ENCODE data around the gene CLTB. TPM values are rescaled to one million over a fixed set of nuclear protein-coding genes. Genes with fewer than 3 reads are reported as not detected.

CLTB gene
- total RNA-seq, 4 donors from 2014 or later = 183 to 233 (median 197) TPM

GRCh38 chr5:176371621-176372539, 44.5 kb downstream of the CLTB start:
- H3K4me1 ChIP-seq = peaks cover 0 to 28% (median 0%) of the 10 kb centered on the region in 4 donors
- peaks cover 0 to 54% (median 0%) of the 10 kb centered on the region in 3 donors for H3K36me3 ChIP-seq
- no peak for DNase-seq (ENCODE audit: low spot score in 2 of 2)
- peak overlapping the region in 2 of 4 donors; percentile 24 to 41 for H3K27ac ChIP-seq
- TF ChIP-seq POLR2A (IDR thresholded peaks at IDR 0.05) = no peak
- TF ChIP-seq, protein P1, sequence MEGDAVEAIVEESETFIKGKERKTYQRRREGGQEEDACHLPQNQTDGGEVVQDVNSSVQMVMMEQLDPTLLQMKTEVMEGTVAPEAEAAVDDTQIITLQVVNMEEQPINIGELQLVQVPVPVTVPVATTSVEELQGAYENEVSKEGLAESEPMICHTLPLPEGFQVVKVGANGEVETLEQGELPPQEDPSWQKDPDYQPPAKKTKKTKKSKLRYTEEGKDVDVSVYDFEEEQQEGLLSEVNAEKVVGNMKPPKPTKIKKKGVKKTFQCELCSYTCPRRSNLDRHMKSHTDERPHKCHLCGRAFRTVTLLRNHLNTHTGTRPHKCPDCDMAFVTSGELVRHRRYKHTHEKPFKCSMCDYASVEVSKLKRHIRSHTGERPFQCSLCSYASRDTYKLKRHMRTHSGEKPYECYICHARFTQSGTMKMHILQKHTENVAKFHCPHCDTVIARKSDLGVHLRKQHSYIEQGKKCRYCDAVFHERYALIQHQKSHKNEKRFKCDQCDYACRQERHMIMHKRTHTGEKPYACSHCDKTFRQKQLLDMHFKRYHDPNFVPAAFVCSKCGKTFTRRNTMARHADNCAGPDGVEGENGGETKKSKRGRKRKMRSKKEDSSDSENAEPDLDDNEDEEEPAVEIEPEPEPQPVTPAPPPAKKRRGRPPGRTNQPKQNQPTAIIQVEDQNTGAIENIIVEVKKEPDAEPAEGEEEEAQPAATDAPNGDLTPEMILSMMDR (IDR thresholded peaks at IDR 0.05) = no peak
- no peak for TF ChIP-seq EP300 (IDR thresholded peaks at IDR 0.05)
- WGBS, 2 donors = 90 to 93% methylated on average over 12 to 13 of the region's 13 CpGs
- H3K4me3 ChIP-seq = no peak overlapping the region
- no peaks in the 10 kb centered on the region for H3K9me3 ChIP-seq
- no peaks in the 10 kb centered on the region for H3K27me3 ChIP-seq

GRCh38 chr5:176369934-176370711, 46.2 kb downstream of the CLTB start:
- Histone ChIP-seq H3K9me3 (no peaks in the 10 kb centered on the region), H3K4me3 (no peak overlapping the region), H3K4me1 (peaks cover 0 to 37% (median 0%) of the 10 kb centered on the region in 4 donors), H3K27me3 (no peaks in the 10 kb centered on the region), H3K36me3 (peaks cover 0 to 54% (median 0%) of the 10 kb centered on the region in 3 donors), H3K27ac (no peak overlapping the region)
- 86 to 90% methylated on average over 8 of the region's 8 CpGs for WGBS, 2 donors
- no peak for DNase-seq (ENCODE audit: low spot score in 2 of 2)
- TF ChIP-seq, protein P1 (IDR thresholded peaks at IDR 0.05) = no peak
- TF ChIP-seq EP300 (IDR thresholded peaks at IDR 0.05) = no peak

GRCh38 chr5:176368726-176369125, 47.6 kb downstream of the CLTB start:
- TF ChIP-seq POLR2A (IDR thresholded peaks at IDR 0.05) = no peak
- no peak for TF ChIP-seq EP300 (IDR thresholded peaks at IDR 0.05)
- TF ChIP-seq, protein P1 (IDR thresholded peaks at IDR 0.05) = no peak
- H3K27me3 ChIP-seq = no peaks in the 10 kb centered on the region
- WGBS, 2 donors = 97 to 98% methylated on average over 11 to 13 of the region's 13 CpGs

GRCh38 chr5:176366232-176366894, 50.0 kb downstream of the CLTB start:
- H3K27ac ChIP-seq = peak overlapping the region; percentile 63 to 87 (median 82)
- H3K4me1 ChIP-seq = peaks cover 0 to 16% (median 3%) of the 10 kb centered on the region in 4 donors
- 45 to 64% methylated on average over 22 to 30 of the region's 38 CpGs for WGBS, 2 donors
- H3K36me3 ChIP-seq = peaks cover 0 to 43% (median 0%) of the 10 kb centered on the region in 3 donors
- TF ChIP-seq EP300 (IDR thresholded peaks at IDR 0.05) = no peak
- TF ChIP-seq, protein P1 (IDR thresholded peaks at IDR 0.05) = no peak
- TF ChIP-seq POLR2A (IDR thresholded peaks at IDR 0.05) = no peak
- H3K4me3 ChIP-seq = peak overlapping the region; percentile 61 to 92 (median 82)
- no peaks in the 10 kb centered on the region for H3K9me3 ChIP-seq
- H3K27me3 ChIP-seq = no peaks in the 10 kb centered on the region
- DNase-seq (ENCODE audit: low spot score in 2 of 2) = no peak

More at GRCh38 chr5:176368726-176369125, 47.6 kb downstream of the CLTB start:
- DNase-seq (ENCODE audit: low spot score in 2 of 2) = no peak
- no peak overlapping the region for H3K4me3 ChIP-seq
- peaks cover 0 to 33% (median 2%) of the 10 kb centered on the region in 4 donors for H3K4me1 ChIP-seq
- no peaks in the 10 kb centered on the region for H3K9me3 ChIP-seq
- no peak overlapping the region for H3K27ac ChIP-seq
- peaks cover 0 to 54% (median 0%) of the 10 kb centered on the region in 3 donors for H3K36me3 ChIP-seq

Measured in tibial nerve (tissue), 4 donors.